BLaER1 (cell line): ENCODE results near the gene NAA38.

Experiments used
- H3K27ac ChIP-seq: shearing (Covaris generic); formaldehyde crosslinking; 2 replicates; pipeline ENCODE4 v1.8.1; 2022
- H3K27me3 ChIP-seq: shearing (Covaris generic); formaldehyde crosslinking; 2 replicates; pipeline ENCODE4 v1.8.1; 2022
- H3K36me3 ChIP-seq: shearing (Covaris generic); formaldehyde crosslinking; 2 replicates; pipeline ENCODE4 v1.8.1; 2022
- H3K4me1 ChIP-seq: shearing (Covaris generic); formaldehyde crosslinking; 2 replicates; pipeline ENCODE4 v1.8.1; 2022
- H3K4me2 ChIP-seq: shearing (Covaris generic); formaldehyde crosslinking; 2 replicates; pipeline ENCODE4 v1.8.1; 2022
- H3K4me3 ChIP-seq: shearing (Covaris generic); formaldehyde crosslinking; 2 replicates; pipeline ENCODE4 v1.8.1; 2022
- H3K9ac ChIP-seq: shearing (Covaris generic); formaldehyde crosslinking; 2 replicates; pipeline ENCODE4 v1.8.1; 2022
- H3K9me3 ChIP-seq: shearing (Covaris generic); formaldehyde crosslinking; 2 replicates; pipeline ENCODE4 v1.8.1; 2022
- H4K20me1 ChIP-seq: shearing (Covaris generic); formaldehyde crosslinking; 2 replicates; pipeline ENCODE4 v1.8.1; 2022
- Cebpa-rat ChIP-seq: shearing (Covaris generic); IDR thresholded peaks from 2 replicates; pipeline ENCODE4 v1.8.1; 2022

NAA38 gene

DNA sequence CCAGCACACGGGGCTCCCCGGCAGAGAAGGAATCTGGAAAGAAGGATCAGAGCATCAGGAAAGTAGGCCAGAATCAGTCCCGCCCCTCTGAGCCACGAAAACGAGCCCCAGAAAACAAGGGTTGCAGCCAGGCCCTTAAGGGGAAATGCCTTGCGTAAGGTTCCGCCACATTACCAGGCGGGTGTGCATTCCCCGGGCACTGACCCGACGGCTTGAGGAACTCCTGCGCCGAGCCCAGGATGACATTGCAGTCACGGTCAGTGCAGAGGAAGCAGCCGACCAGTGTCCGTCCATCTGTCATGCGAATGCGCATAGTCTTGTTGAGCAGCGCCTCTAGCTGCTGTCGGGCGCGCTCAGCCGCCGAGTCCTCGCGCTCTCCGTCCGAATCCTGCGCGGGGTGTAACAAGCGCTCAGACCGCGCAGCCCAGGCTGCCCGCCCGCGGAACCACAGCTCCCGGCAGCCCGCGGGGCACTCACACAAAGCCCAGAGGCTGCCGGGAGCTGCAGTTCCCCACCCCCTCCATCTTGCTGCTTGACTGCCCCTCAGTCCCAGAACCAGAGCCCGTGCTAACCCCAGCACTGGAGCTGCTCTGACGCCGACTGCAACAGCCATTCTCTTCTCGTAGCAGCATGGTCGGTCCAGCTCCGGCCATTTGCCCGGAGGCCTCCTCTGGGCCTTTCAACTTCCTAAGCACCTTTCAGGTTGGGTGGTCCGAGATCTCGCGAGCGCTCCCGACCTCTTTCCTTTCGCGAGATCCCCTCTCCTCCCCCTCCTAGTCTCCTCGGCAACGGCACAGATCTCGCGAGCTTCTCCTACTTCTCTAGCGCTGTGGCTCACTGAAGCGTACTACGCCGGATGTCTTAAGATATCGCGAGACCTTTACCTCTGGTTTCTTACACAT lies at the start of gene NAA38:
NAA38 (minus strand) TSS at position 749 of the 902 bp plus-strand sequence; CDS start at position 653, 96 bp downstream.
- peak within 1 kb of the TSS; percentile 97 for H3K9ac ChIP-seq
- peak within 1 kb of the TSS; percentile 77 for H3K4me3 ChIP-seq

DNA sequence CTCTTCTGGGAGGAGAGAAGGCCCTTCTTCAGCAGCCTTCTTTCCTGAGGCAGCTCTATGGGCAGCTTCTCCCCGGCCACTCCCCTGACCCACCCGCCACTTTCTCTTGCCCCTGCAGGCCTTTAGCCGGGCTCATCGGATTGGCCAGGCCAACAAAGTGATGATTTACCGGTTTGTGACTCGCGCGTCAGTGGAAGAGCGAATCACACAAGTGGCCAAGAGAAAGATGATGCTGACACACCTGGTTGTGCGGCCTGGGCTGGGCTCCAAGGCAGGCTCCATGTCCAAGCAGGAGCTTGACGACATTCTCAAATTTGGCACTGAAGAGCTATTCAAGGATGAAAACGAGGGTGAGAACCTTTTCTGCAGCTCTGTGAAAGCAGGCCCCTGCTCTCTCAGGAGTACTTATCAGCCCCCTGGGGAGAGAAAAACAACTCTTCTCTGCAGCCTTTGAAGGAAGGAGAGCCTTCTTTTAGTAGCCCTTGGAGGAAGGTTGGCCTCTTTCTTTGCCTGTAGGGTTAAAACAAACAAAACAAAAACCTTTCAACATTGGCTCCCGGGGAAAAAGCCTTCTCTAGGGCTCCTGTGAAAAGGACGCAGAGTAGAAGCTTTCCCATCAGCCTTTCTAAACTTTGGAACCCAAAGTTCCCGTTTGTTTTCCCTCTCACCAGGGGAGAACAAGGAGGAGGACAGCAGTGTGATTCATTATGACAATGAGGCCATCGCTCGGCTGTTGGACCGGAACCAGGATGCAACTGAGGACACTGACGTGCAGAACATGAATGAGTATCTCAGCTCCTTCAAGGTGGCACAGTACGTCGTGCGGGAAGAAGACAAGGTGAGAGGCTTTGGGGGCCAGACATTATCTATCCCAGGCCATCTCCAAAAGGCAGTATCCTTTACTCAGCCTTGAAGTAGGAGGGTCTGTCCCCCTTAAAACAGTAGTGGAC lies 46.1 kb upstream of the NAA38 start:
- peaks cover 100% of the 10 kb centered on the region for H3K36me3 ChIP-seq
- no peak for TF ChIP-seq Cebpa-rat
- H3K27ac ChIP-seq, result no peak overlapping the region
- H3K4me3 ChIP-seq, result no peak overlapping the region
- H3K9me3 ChIP-seq, result no peaks in the 10 kb centered on the region
- no peaks in the 10 kb centered on the region for H3K27me3 ChIP-seq
- H3K4me1 ChIP-seq, result peaks cover 9% of the 10 kb centered on the region
- H3K4me2 ChIP-seq, result no peak overlapping the region
- no peak overlapping the region; the same call in 1 of the 2 replicates for H3K9ac ChIP-seq
- peaks cover 36% of the 10 kb centered on the region for H4K20me1 ChIP-seq

More for the DNA sequence above, at the start of gene NAA38:
- Histone ChIP-seq H3K27ac (peak within 1 kb of the TSS; percentile 98), H3K27me3 (no peaks in the 10 kb centered on the region), H3K9me3 (no peaks in the 10 kb centered on the region), H3K4me2 (peak within 1 kb of the TSS; percentile 100), H4K20me1 (peaks cover 25% of the 10 kb centered on the region), H3K36me3 (peaks cover 64% of the 10 kb centered on the region), H3K4me1 (peaks cover 40% of the 10 kb centered on the region)
- TF ChIP-seq Cebpa-rat, result no peak; the same call in 1 of the 2 replicates

GRCh38 chr17:7897773-7898172 lies 40.4 kb upstream of the NAA38 start:
- no peak for TF ChIP-seq Cebpa-rat
- peaks cover 100% of the 10 kb centered on the region for H3K36me3 ChIP-seq
- H3K4me3 ChIP-seq, result no peak overlapping the region

GRCh38 chr17:7897090-7897489 lies 39.7 kb upstream of the NAA38 start:
- H3K4me3 ChIP-seq, result no peak overlapping the region
- no peak overlapping the region for H3K27ac ChIP-seq
- H3K4me1 ChIP-seq, result no peaks in the 10 kb centered on the region
- no peak overlapping the region for H3K4me2 ChIP-seq
- no peaks in the 10 kb centered on the region for H3K9me3 ChIP-seq
- no peaks in the 10 kb centered on the region for H3K27me3 ChIP-seq
- peaks cover 39% of the 10 kb centered on the region; the same call in 1 of the 2 replicates for H4K20me1 ChIP-seq
- H3K36me3 ChIP-seq, result peaks cover 100% of the 10 kb centered on the region
- no peak overlapping the region for H3K9ac ChIP-seq
- TF ChIP-seq Cebpa-rat, result no peak

More at GRCh38 chr17:7897773-7898172, 40.4 kb upstream of the NAA38 start:
- Histone ChIP-seq H4K20me1 (peaks cover 39% of the 10 kb centered on the region; the same call in 1 of the 2 replicates), H3K9ac (no peak overlapping the region), H3K27me3 (no peaks in the 10 kb centered on the region), H3K4me2 (no peak overlapping the region), H3K27ac (no peak overlapping the region), H3K9me3 (no peaks in the 10 kb centered on the region), H3K4me1 (no peaks in the 10 kb centered on the region)

DNA sequence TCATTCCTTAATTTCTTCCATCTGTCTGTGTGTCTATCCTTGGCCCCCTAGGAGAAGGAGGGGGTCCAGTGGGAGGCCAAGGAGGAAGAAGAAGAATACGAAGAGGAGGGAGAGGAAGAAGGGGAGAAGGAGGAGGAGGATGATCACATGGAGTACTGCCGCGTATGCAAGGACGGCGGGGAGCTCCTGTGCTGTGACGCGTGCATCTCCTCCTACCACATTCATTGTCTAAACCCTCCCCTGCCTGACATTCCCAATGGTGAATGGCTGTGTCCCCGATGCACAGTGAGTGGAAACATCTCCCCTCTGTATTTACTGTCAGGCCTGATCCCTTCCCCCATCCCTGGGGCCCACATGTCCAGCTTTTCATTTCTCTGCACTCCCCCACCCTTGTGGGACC lies 37.5 kb upstream of the NAA38 start:
- Histone ChIP-seq H4K20me1 (peaks cover 54% of the 10 kb centered on the region), H3K4me2 (no peak overlapping the region), H3K4me1 (peaks cover 6% of the 10 kb centered on the region), H3K36me3 (peaks cover 100% of the 10 kb centered on the region), H3K27ac (no peak overlapping the region), H3K9me3 (no peaks in the 10 kb centered on the region), H3K4me3 (no peak overlapping the region), H3K27me3 (no peaks in the 10 kb centered on the region), H3K9ac (no peak overlapping the region)
- no peak for TF ChIP-seq Cebpa-rat

- Histone ChIP-seq H3K4me3 (no peak overlapping the region), H3K36me3 (peaks cover 100% of the 10 kb centered on the region), H3K27me3 (no peaks in the 10 kb centered on the region), H3K4me1 (peaks cover 13% of the 10 kb centered on the region), H3K4me2 (no peak overlapping the region), H4K20me1 (peaks cover 60% of the 10 kb centered on the region), H3K27ac (no peak overlapping the region), H3K9me3 (no peaks in the 10 kb centered on the region), H3K9ac (peak overlapping the region; percentile 6)
- TF ChIP-seq Cebpa-rat, result no peak
Measured at GRCh38 chr17:7894226-7894625, 36.9 kb upstream of the NAA38 start.

GRCh38 chr17:7893187-7893880 lies 36.0 kb upstream of the NAA38 start:
- H3K36me3 ChIP-seq, result peaks cover 91% of the 10 kb centered on the region
- peaks cover 62% of the 10 kb centered on the region for H4K20me1 ChIP-seq

GRCh38 chr17:7889166-7889955 lies 32.0 kb upstream of the NAA38 start:
- no peak for TF ChIP-seq Cebpa-rat
- no peaks in the 10 kb centered on the region for H3K9me3 ChIP-seq
- H4K20me1 ChIP-seq, result peaks cover 49% of the 10 kb centered on the region
- no peaks in the 10 kb centered on the region for H3K27me3 ChIP-seq
- peak overlapping the region; percentile 85 for H3K9ac ChIP-seq
- H3K27ac ChIP-seq, result peak overlapping the region; percentile 89
- peaks cover 51% of the 10 kb centered on the region for H3K36me3 ChIP-seq
- peak overlapping the region; percentile 92 for H3K4me3 ChIP-seq
- H3K4me2 ChIP-seq, result peak overlapping the region; percentile 96
- H3K4me1 ChIP-seq, result peaks cover 26% of the 10 kb centered on the region

More at GRCh38 chr17:7893187-7893880, 36.0 kb upstream of the NAA38 start:
- H3K4me2 ChIP-seq, result no peak overlapping the region
- no peaks in the 10 kb centered on the region for H3K27me3 ChIP-seq
- no peak overlapping the region for H3K4me3 ChIP-seq
- TF ChIP-seq Cebpa-rat, result no peak
- no peak overlapping the region for H3K27ac ChIP-seq
- peak overlapping the region; percentile 6; the same call in 1 of the 2 replicates for H3K9ac ChIP-seq
- H3K9me3 ChIP-seq, result no peaks in the 10 kb centered on the region
- H3K4me1 ChIP-seq, result peaks cover 22% of the 10 kb centered on the region
